ENCODE data around the gene C5orf15.

GRCh38 chr5:133993185-133993936, 24.9 kb upstream of the C5orf15 start:
- no peak for TF ChIP-seq CTCF (IDR thresholded peaks at IDR 0.05)
- TF ChIP-seq POLR2AphosphoS5 (IDR thresholded peaks at IDR 0.05), result no peak

All from transverse colon (tissue), 4 donors.